ENCODE measurements around the gene RAB3B. TPM values are rescaled to one million over a fixed set of nuclear protein-coding genes. Genes with fewer than 3 reads are reported as not detected.
"Not testable (repeated sequence)": the region's sequence is repeated elsewhere in the genome, so short reads cannot be mapped to it uniquely, and the experiment has no call there.

Gene RAB3B, protein sequence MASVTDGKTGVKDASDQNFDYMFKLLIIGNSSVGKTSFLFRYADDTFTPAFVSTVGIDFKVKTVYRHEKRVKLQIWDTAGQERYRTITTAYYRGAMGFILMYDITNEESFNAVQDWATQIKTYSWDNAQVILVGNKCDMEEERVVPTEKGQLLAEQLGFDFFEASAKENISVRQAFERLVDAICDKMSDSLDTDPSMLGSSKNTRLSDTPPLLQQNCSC
- total RNA-seq = under 1 TPM; 0.06 to 0.08 TPM

DNA sequence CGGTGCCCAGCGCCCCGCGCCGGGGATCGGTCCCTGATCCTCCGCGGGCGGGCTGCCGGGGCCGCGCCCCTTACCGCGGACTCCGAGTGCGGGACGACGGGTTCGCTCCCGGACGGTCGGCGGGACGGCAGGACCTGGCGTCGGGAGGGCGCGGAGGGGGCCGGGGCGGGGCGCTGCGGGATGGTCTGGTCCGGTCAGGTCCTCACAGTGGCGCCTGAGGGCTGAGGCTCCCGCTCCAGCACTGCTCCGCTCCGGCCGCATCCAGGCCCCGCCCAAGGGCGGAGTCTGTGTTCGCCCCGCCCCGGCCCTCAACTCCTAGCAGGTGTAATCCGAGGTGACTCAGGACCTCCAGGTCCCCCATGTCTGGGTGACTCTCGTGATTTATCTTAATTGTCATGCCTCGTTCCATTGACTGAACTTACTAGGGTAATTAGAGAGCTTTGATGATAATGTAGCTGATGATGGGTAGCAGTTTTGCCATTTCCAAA is at the start of gene RAB3B:
Gene RAB3B, minus strand, starts transcription at position 223 of the 488 bp plus-strand sequence. CDS start 13,583 bp downstream, outside the sequence.
- H3K27me3 Mint-ChIP-seq = peaks cover 42% of the 10 kb centered on the region
- peak; percentile 83 for DNase-seq
- H3K4me3 Mint-ChIP-seq = peak within 1 kb of the TSS; percentile 68
- H3K4me1 Mint-ChIP-seq = peaks cover 7% of the 10 kb centered on the region
- no peaks in the 10 kb centered on the region for H3K9me3 Mint-ChIP-seq
- no peaks in the 10 kb centered on the region for H3K36me3 Mint-ChIP-seq
- no peak within 1 kb of the TSS for H3K27ac Mint-ChIP-seq

DNA sequence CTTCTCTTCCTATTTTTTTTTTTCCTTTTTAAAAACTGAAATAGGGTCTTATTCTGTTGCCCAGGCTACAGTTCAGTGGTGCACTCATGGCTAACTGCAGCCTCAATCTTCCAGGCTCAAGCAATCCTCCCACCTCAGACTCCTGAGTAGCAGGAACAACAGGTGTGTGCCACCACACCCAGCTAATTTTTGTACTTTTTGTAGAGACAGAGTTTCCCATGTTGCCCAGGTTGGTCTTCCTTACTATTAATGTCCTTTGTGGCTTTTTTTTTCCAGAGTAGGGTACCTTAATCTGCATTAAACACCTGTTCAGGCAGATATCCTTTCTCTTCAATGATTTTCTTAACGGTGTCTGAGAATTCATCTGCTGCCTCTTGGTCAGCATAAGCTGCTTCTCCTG is 47.4 kb upstream of the RAB3B start:
- no peak overlapping the region for H3K27ac Mint-ChIP-seq

DNA sequence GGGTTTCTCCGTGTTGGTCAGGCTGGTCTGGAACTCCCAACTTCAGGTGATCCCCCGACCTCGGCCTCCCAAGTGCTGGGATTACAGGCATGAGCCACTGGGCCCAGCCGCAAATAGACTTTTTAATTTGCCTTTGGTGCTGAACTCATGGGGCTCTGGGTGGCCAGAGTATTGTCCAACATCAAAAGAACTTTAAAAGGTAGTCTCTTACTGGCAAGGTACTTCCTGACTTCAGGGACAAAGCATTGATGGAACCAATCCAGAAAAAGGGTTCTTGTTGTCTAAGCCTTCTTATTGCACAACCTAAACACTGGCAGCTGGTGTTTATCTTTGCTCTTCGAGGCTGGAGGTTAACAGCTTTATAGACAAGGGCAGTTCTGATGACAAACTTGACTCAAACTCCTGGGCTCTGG is 46.9 kb upstream of the RAB3B start:
- H3K36me3 Mint-ChIP-seq = peaks cover 21% of the 10 kb centered on the region
- H3K4me3 Mint-ChIP-seq = no peak overlapping the region
- H3K9me3 Mint-ChIP-seq = no peaks in the 10 kb centered on the region
- DNase-seq = no peak
- peaks cover 7% of the 10 kb centered on the region for H3K4me1 Mint-ChIP-seq
- no peaks in the 10 kb centered on the region for H3K27me3 Mint-ChIP-seq
- no peak overlapping the region for H3K27ac Mint-ChIP-seq

More for the DNA sequence above, 47.4 kb upstream of the RAB3B start:
- Mint-ChIP-seq H3K9me3 (no peaks in the 10 kb centered on the region), H3K4me1 (peaks cover 6% of the 10 kb centered on the region), H3K36me3 (peaks cover 16% of the 10 kb centered on the region), H3K27me3 (no peaks in the 10 kb centered on the region), H3K4me3 (no peak overlapping the region)
- DNase-seq = no peak

DNA sequence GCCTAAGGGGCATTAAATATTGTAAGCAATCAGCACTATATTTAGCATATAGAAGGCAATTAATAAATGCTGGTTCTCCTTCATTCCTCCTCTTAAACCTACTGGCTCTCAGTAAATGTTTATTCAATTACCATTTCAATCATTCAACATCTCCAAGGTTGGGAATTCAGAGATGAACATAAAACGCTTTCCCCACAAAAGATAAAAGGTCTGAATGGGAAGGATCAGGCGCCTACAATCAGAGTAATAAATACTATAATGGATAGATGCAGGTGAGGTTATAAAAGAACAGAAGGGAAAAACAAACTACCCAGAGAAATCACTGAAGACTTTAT is 43.5 kb upstream of the RAB3B start:
- no peaks in the 10 kb centered on the region for H3K27me3 Mint-ChIP-seq
- peak overlapping the region; percentile 92 for H3K4me3 Mint-ChIP-seq
- H3K4me1 Mint-ChIP-seq = peaks cover 26% of the 10 kb centered on the region
- H3K36me3 Mint-ChIP-seq = peaks cover 40% of the 10 kb centered on the region
- H3K9me3 Mint-ChIP-seq = no peaks in the 10 kb centered on the region
- H3K27ac Mint-ChIP-seq = peak overlapping the region; percentile 92
- no peak for DNase-seq

DNA sequence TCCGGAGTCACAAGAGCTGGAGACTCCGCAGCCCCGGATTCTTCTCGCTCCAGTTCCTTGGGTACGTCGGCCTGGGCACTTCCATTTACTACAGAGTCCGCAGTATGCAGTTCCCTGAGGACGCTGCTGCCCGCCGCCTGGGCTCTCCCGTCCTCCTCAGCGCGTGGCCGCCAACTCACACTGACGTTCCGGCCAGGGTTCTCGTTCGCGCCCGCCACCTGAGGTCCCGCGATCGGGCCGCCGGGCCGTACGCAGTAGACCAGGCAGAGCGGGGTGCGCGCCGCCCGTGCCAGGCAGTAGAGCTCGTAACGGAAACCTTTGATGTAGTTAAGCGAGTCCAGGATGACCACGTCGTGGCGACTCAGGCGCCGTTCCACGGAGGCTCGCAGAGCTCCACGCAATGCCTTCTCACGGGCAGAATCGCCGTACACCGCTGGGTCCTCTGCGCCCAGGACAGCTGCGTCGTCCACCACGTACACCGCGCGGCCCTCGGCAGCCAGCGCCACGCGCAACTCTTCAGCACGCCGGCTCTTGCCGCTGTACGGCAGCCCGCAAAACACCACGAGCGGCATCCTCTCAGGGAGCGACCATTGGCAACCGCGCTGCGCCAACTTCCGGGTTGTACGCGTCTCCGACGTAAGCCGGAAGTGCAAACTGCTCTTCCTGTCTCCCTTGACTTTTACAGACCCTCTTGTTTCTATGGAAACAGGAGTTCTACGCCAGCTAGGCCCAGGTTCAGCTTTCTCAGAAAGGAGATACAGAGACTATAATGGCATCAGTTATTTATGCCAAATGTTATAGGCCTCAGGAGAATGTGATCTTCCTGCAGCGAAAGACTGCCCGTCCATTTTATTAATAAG is 42.9 kb upstream of the RAB3B start, which contains the start of gene KTI12:
Gene KTI12, minus strand, starts transcription at position 621 of the 860 bp plus-strand sequence. Its CDS starts 49 bp downstream, at position 572.
- Mint-ChIP-seq H3K4me3 (peak within 1 kb of the TSS; percentile 92), H3K36me3 (peaks cover 38% of the 10 kb centered on the region), H3K27me3 (no peaks in the 10 kb centered on the region), H3K27ac (peak within 1 kb of the TSS; percentile 92), H3K9me3 (no peaks in the 10 kb centered on the region), H3K4me1 (peaks cover 26% of the 10 kb centered on the region)
- DNase-seq = peak; percentile 88

DNA sequence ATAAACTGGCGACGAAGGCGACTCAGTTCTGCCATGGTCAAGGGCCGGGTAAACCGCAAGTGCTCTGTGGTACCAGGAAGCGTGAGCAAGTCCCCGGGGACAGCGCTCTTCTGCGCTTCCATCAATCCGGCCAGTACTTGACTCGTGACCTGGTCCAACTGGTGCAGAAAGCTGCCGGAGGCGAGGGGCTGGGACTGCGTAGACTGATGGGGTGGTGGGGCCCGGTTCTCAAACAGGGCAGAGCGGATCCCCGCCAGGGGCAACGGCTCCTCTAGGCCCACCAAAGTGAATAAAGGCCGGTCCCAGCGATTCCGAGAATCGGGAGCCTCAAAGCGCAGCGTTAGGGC is 42.3 kb upstream of the RAB3B start:
- Mint-ChIP-seq H3K4me3 (peak overlapping the region; percentile 92), H3K9me3 (no peaks in the 10 kb centered on the region), H3K27me3 (no peaks in the 10 kb centered on the region), H3K36me3 (peaks cover 32% of the 10 kb centered on the region), H3K4me1 (peaks cover 26% of the 10 kb centered on the region), H3K27ac (peak overlapping the region; percentile 92)
- peak; percentile 20 for DNase-seq

DNA sequence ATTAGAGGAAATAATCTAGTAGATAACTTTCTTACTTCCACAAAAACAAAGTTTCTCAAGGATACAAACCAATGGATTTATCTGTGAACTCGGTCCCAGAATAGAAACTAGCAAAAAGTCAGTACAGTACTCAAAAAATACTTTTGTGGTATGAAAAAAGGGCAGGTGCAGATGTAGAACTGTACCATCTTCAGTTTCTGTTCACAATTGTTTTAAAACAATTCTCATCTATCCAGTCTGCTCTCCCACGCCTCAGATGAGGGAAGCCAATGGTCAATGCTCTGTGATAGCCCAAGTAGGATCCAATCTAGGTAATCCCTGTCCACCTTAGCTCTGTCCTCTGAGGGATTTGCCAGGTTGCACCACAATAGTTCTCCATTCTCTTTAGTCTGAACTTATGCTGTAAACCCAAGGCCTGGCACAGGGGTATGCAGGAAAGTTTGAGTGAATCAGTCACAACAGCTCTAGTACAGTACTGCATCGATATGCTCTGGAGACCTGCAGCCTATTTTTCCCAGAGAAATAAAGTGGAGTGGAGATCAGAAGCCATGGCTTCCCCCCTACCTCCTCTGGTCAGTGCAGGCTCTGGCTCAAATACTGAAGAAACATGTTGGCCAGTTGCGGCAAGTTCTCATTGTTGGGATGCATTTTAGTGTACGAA is 41.8 kb upstream of the RAB3B start:
- Mint-ChIP-seq H3K4me1 (peaks cover 26% of the 10 kb centered on the region), H3K27me3 (no peaks in the 10 kb centered on the region), H3K9me3 (no peaks in the 10 kb centered on the region), H3K4me3 (peak overlapping the region; percentile 92), H3K36me3 (peaks cover 32% of the 10 kb centered on the region), H3K27ac (peak overlapping the region; percentile 92)
- DNase-seq = no peak

DNA sequence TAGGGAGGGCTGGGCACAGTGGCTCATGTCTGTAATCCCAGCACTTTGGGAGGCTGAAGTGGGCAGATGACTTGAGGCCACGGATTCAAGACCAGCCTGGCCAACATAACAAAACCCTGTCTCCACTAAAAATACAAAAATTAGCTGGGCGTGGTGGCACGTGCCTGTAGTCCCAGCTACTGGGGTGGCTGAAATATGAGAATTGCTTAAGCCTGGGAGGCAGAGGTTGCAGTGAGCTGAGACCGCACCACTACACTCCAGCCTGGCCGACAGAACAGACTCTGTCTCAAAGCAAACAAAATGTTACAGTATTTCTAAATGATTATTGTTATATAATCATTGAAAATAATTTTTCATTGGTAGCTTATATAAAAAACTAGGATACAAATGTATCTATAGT is 38.3 kb upstream of the RAB3B start:
- DNase-seq, H3K27ac Mint-ChIP-seq, H3K4me3 Mint-ChIP-seq, H3K9me3 Mint-ChIP-seq, H3K27me3 Mint-ChIP-seq: not testable (repeated sequence)
- Mint-ChIP-seq H3K36me3 (peaks cover 35% of the 10 kb centered on the region), H3K4me1 (peaks cover 22% of the 10 kb centered on the region)

DNA sequence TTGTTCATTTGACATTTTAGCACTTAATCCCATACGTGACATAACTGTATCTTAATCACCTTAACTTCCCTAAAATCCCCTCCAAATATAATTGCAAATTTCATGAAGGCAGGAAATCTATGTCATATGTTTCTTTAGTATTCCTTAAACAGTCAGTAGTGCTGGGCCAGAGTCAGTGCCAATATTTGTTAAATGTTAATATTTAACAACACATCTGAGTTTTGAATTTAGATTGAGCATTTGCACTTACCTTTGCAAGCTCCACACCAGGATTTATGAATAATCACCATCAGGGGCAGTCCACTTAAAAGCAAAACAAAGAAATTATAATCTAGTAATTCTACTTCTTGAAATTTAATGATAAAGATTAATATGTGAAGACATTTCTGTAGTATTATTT is 37.8 kb upstream of the RAB3B start:
- Mint-ChIP-seq H3K4me1 (peaks cover 21% of the 10 kb centered on the region), H3K4me3 (no peak overlapping the region), H3K27ac (no peak overlapping the region), H3K9me3 (no peaks in the 10 kb centered on the region), H3K27me3 (no peaks in the 10 kb centered on the region), H3K36me3 (peaks cover 33% of the 10 kb centered on the region)
- no peak for DNase-seq

DNA sequence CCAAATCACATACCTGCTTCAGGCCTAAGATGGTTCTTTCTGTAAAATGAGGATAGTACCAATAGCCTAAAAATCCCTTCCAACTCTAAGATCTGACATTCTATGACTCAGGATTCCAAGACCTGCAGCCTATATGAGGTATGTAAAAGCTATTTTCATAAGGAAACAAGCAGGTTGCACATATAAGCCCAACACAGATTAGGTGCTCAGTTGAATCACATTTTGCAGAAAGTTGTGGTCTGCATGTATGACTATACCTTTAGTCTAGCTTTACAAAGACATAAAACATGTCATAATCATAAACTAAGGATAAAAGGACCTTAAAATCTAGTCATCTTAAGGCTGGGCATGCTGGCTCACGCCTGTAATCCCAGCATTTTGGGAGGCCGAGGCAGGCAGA is 35.8 kb upstream of the RAB3B start:
- H3K27me3 Mint-ChIP-seq = no peaks in the 10 kb centered on the region
- no peak overlapping the region for H3K4me3 Mint-ChIP-seq
- H3K27ac Mint-ChIP-seq = no peak overlapping the region
- DNase-seq = no peak
- no peaks in the 10 kb centered on the region for H3K9me3 Mint-ChIP-seq
- H3K4me1 Mint-ChIP-seq = peaks cover 8% of the 10 kb centered on the region
- peaks cover 16% of the 10 kb centered on the region for H3K36me3 Mint-ChIP-seq

DNA sequence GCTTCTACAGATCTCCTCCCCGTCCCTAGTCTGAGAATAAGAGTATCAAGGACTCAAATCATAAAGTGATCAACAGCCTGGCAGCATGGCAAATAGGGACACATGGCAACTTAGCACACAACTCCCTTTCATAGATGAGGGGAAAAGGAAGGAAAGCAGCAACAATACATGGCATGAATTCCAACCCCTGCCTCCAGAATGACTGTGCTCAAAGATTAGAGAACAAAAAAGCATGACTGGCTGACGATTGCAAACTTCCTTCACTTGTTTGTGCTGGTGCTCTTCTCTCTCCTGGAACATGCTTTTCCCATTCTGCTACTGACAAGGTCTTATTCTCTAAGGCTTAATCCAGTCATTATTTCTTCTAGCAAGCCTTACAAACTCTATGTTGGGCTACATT is 31.6 kb upstream of the RAB3B start:
- H3K36me3 Mint-ChIP-seq = peaks cover 16% of the 10 kb centered on the region
- H3K4me3 Mint-ChIP-seq = no peak overlapping the region
- DNase-seq = no peak
- no peaks in the 10 kb centered on the region for H3K27me3 Mint-ChIP-seq
- no peak overlapping the region for H3K27ac Mint-ChIP-seq
- no peaks in the 10 kb centered on the region for H3K9me3 Mint-ChIP-seq
- no peaks in the 10 kb centered on the region for H3K4me1 Mint-ChIP-seq

DNA sequence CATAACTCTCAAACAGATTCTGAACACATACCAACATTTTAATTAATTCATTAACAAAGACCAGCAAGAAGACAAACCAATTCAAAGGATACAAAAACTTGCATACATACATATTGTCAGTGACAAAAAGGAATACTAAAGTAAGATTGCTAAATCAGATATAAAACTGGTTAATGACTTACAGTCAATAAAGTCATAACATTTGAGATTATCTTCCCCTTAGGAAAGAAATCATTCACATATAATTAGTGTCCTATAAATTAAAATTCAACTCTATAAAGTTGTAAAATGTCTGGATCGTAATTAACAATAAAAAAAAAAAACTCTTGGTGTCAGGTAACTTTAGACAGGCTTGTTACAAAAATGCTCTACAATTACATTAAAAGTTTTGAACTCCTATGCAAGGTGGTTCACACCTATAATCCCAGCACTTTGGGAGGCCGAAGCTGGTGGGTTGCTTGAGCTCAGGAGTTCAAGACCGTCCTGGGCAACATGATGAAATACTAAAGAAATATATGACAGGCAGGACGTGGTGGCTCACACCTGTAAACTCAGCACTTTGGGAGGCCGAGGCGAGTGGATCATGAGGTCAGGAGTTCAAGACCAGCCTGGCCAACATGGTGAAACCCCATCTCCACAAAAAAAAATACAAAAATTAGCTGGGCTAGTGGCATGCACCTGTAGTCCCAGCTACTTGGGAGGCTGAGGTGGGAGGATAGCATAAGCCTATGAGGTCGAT is 17.7 kb upstream of the RAB3B start:
- peaks cover 27% of the 10 kb centered on the region for H3K27me3 Mint-ChIP-seq
- H3K9me3 Mint-ChIP-seq = no peaks in the 10 kb centered on the region
- no peaks in the 10 kb centered on the region for H3K36me3 Mint-ChIP-seq
- H3K4me3 Mint-ChIP-seq = no peak overlapping the region
- no peak overlapping the region for H3K27ac Mint-ChIP-seq
- no peaks in the 10 kb centered on the region for H3K4me1 Mint-ChIP-seq
- no peak for DNase-seq

DNA sequence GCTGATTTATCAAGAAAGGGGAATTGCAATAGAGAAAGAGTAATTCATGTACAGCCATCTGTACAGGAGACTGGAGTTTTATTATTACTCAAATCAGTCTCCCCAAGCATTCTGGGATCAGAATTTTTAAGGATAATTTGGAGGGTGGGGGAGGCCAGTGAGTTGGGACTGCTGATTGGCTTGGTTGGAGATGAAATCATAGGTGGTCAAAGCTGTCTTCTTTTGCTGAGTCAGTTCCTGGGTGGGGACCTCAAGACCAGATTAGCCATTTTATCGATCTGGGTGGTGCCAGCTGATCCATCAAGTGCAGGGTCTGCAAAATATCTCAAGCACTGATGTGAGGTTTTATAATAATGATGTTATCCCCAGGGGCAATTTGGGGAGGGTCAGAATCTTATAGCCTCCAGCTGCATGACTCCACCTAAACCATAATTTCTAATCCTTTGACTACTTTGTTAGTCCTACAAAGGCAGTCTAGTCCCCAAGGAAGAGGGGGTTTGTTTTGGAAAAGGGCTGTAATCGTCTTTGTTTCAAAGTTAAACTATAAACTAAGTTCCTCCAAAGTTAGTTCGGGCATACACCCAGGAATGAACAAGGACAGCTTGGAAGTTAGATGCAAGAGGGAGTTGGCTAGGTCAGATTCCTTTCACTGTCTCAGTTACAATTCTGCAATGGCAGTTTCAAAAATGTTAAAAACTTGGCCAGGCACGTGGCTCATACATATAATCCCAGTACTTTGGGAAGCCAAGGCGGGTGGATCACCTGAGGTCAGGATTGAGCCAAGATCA is 16.9 kb upstream of the RAB3B start:
- Mint-ChIP-seq H3K36me3 (no peaks in the 10 kb centered on the region), H3K4me1 (no peaks in the 10 kb centered on the region), H3K27ac (no peak overlapping the region), H3K27me3 (peaks cover 27% of the 10 kb centered on the region), H3K4me3 (no peak overlapping the region), H3K9me3 (no peaks in the 10 kb centered on the region)
- no peak for DNase-seq

DNA sequence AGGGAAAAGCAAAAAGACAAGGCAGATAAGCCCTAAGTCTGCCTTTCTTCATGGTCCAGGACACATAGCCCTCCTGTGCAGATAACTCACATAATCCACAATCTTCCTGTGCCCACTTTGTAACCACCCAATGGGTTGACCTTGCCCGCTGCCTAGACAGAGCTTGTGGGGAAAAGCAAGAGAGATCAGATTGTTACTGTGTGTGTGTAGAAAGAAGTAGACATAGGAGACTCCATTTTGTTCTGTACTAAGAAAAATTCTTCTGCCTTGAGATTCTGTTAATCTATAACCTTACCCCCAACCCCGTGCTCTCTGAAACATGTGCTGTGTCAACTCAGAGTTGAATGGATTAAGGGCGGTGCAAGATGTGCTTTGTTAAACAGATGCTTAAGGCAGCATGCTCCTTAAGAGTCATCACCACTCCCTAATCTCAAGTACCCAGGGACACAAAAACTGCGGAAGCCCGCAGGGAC is 15.6 kb upstream of the RAB3B start:
- H3K4me3 Mint-ChIP-seq, H3K27ac Mint-ChIP-seq, DNase-seq, H3K36me3 Mint-ChIP-seq, H3K9me3 Mint-ChIP-seq, H3K4me1 Mint-ChIP-seq: not testable (repeated sequence)
- H3K27me3 Mint-ChIP-seq = peaks cover 27% of the 10 kb centered on the region

Measured in activated naive CD8-positive, alpha-beta T cell treated with anti-CD3 and anti-CD28 coated beads for 36 hours (primary cell).